ENCODE results near the gene SYNE1. TPM values are rescaled to one million over a fixed set of nuclear protein-coding genes. Genes with fewer than 3 reads are reported as not detected.
A peak's percentile ranks its signal among the peaks of the same experiment; 100 is the strongest.
"Not testable (repeated sequence)": the region's sequence is repeated elsewhere in the genome, so short reads cannot be mapped to it uniquely, and the experiment has no call there.

Gene SYNE1
- total RNA-seq, 1 donor from 2014 or later, result 26.6 TPM

- Mint-ChIP-seq H3K36me3 (no peaks in the 10 kb centered on the region), H3K9me3 (no peaks in the 10 kb centered on the region), H3K27me3 (no peaks in the 10 kb centered on the region), H3K4me3 (no peak overlapping the region), H3K4me1 (ENCODE audit: unreplicated experiment) (no peaks in the 10 kb centered on the region), H3K27ac (no peak overlapping the region)
- TF ChIP-seq, protein P1, sequence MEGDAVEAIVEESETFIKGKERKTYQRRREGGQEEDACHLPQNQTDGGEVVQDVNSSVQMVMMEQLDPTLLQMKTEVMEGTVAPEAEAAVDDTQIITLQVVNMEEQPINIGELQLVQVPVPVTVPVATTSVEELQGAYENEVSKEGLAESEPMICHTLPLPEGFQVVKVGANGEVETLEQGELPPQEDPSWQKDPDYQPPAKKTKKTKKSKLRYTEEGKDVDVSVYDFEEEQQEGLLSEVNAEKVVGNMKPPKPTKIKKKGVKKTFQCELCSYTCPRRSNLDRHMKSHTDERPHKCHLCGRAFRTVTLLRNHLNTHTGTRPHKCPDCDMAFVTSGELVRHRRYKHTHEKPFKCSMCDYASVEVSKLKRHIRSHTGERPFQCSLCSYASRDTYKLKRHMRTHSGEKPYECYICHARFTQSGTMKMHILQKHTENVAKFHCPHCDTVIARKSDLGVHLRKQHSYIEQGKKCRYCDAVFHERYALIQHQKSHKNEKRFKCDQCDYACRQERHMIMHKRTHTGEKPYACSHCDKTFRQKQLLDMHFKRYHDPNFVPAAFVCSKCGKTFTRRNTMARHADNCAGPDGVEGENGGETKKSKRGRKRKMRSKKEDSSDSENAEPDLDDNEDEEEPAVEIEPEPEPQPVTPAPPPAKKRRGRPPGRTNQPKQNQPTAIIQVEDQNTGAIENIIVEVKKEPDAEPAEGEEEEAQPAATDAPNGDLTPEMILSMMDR (conservative IDR thresholded peaks at IDR 0.05), result no peak
- DNase-seq (ENCODE audit: extremely low spot score, unreplicated experiment), result no peak
These were observed 74.0 kb downstream of the SYNE1 start for GRCh38 chr6:152563177-152563576.

GRCh38 chr6:152558798-152559197 is 78.4 kb downstream of the SYNE1 start:
- H3K4me3 Mint-ChIP-seq; H3K36me3 Mint-ChIP-seq; H3K9me3 Mint-ChIP-seq; H3K4me1 Mint-ChIP-seq (ENCODE audit: unreplicated experiment); H3K27me3 Mint-ChIP-seq; DNase-seq (ENCODE audit: extremely low spot score, unreplicated experiment); H3K27ac Mint-ChIP-seq: not testable (repeated sequence)

DNA sequence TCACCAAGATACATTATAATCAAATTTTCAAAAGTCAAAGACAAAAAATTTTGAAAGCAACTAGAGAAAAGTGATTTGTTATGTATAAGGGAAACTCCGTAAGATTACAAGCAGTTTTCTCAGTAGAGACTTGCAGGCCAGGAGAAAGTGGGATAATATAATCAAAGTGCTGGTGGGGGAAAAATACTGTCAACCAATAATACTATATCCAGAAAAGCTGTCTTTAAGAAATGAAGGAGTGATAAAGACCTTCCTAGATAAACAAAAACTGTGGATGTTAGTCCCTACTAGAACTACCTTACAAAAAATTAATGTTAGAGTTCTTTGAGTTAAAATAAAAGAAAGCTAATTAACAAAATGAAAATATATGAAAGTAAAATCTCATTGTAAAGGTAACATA is 79.7 kb downstream of the SYNE1 start:
- TF ChIP-seq, protein P1 (conservative IDR thresholded peaks at IDR 0.05), result no peak
- H3K27me3 Mint-ChIP-seq, result no peaks in the 10 kb centered on the region
- no peak overlapping the region for H3K4me3 Mint-ChIP-seq
- no peak for DNase-seq (ENCODE audit: extremely low spot score, unreplicated experiment)
- peaks cover 10% of the 10 kb centered on the region for H3K9me3 Mint-ChIP-seq
- no peaks in the 10 kb centered on the region for H3K36me3 Mint-ChIP-seq
- no peaks in the 10 kb centered on the region for H3K4me1 Mint-ChIP-seq (ENCODE audit: unreplicated experiment)
- no peak overlapping the region for H3K27ac Mint-ChIP-seq

GRCh38 chr6:152554851-152555250 is 82.3 kb downstream of the SYNE1 start:
- Mint-ChIP-seq H3K27ac (no peak overlapping the region), H3K27me3 (no peaks in the 10 kb centered on the region), H3K4me3 (no peak overlapping the region), H3K9me3 (peaks cover 10% of the 10 kb centered on the region), H3K36me3 (no peaks in the 10 kb centered on the region), H3K4me1 (ENCODE audit: unreplicated experiment) (no peaks in the 10 kb centered on the region)
- DNase-seq (ENCODE audit: extremely low spot score, unreplicated experiment), result no peak
- TF ChIP-seq, protein P1 (conservative IDR thresholded peaks at IDR 0.05), result no peak

DNA sequence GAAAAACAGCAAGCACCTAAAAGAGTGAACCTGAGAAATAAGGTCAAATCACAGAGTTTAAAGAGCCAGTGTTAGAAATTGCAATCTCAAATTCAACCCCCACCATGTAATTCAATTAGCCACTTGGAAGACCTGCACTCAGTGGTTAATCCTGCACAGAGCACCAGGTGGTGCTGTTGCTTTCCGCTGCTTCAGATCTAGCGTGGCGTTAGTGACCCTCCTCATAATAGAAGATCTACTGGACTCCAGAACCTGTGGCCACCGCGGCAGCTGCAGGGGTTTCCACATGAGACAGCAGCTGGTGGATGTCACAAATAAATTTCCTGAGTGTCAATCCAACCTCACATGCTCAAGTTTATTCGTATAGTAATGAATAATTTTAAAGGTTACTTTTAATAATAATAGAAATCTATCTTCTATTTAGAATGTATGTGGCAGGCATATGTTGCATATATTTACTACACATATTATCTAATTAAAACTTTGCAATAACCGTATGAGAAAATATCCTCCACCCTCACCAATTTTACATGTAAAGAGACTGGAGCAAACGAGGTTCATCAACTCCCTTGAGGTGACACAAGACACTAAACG is 84.4 kb downstream of the SYNE1 start:
- Mint-ChIP-seq H3K9me3 (peaks cover 10% of the 10 kb centered on the region), H3K4me1 (ENCODE audit: unreplicated experiment) (no peaks in the 10 kb centered on the region), H3K27me3 (no peaks in the 10 kb centered on the region), H3K36me3 (no peaks in the 10 kb centered on the region), H3K4me3 (no peak overlapping the region), H3K27ac (no peak overlapping the region)
- DNase-seq (ENCODE audit: extremely low spot score, unreplicated experiment), result no peak
- TF ChIP-seq, protein P1 (conservative IDR thresholded peaks at IDR 0.05), result peak; percentile 85

DNA sequence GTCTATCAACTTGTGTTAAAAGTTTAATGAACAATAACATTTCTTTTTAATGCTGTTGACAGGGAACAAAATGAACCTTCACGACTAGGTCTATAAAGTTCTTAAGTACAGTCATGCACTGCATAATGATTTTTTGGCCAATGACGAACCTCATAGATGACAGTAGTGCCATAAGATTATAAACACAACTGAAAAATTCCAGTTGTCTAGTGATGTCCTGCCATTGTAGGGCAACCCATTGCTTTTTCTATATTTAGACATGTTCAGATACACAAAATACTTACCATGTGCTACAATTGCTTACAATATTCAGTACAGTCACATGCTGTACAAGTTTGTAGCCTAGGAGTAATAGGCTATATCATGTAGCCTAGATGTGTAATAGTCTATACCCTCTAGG is 93.6 kb downstream of the SYNE1 start:
- DNase-seq (ENCODE audit: extremely low spot score, unreplicated experiment), result no peak
- TF ChIP-seq, protein P1 (conservative IDR thresholded peaks at IDR 0.05), result no peak
- no peak overlapping the region for H3K27ac Mint-ChIP-seq
- H3K27me3 Mint-ChIP-seq, result no peaks in the 10 kb centered on the region
- no peaks in the 10 kb centered on the region for H3K36me3 Mint-ChIP-seq
- no peaks in the 10 kb centered on the region for H3K4me1 Mint-ChIP-seq (ENCODE audit: unreplicated experiment)
- no peaks in the 10 kb centered on the region for H3K9me3 Mint-ChIP-seq
- H3K4me3 Mint-ChIP-seq, result no peak overlapping the region

Measured in type B pancreatic cell (in vitro differentiated cells).